Measurements from ENCODE around the gene AKR1C8. TPM values are rescaled to one million over a fixed set of nuclear protein-coding genes. Genes with fewer than 3 reads are reported as not detected.

The AKR1C8 gene
- polyA plus RNA-seq, 1 of the 3 experiments (the other 2 are of a cell fraction): not detected

DNA sequence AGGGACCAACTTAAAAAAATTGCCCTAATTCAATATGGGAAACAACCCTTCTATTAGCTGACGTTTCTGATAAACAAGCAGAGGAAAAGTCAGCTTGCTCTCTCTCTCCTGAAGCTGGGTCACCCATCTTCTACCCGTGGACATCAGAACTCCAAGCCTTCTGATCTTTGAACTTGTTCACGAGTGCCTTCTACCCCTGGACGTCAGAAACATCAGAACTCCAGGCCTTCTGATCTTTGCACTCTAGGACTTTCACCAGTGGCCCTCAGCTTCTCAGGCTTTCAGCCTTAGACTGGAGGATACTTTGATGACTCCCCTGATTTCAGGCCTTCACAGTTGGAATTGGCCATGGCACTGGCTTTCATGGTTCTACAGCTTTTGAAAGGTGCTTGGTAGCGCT lies 41.8 kb downstream of the AKR1C8 start:
- Histone ChIP-seq H4K20me1 (ENCODE audit: insufficient read depth) (no peaks in the 10 kb centered on the region), H3K9me3 (no peaks in the 10 kb centered on the region), H3K79me2 (ENCODE audit: insufficient read depth) (no peaks in the 10 kb centered on the region), H3K4me1 (ENCODE audit: control insufficient read depth in 1 of 2, insufficient read depth in 2 of 2, low read depth in 1 of 2, low read length in 1 of 2) (no peaks in the 10 kb centered on the region), H3K27ac (ENCODE audit: low read depth in 2 of 2, low read length in 1 of 2) (no peak overlapping the region), H3K4me2 (no peak overlapping the region), H3F3A (replicated peaks; ENCODE audit: insufficient read depth) (no peaks in the 10 kb centered on the region), H3K9me2 (no peaks in the 10 kb centered on the region), H3K36me3 (replicated peaks in 1 of 2; ENCODE audit: control insufficient read depth in 1 of 2, insufficient read depth in 2 of 2, low read length in 1 of 2) (no peaks in the 10 kb centered on the region), H3K27me3 (ENCODE audit: insufficient read depth) (no peaks in the 10 kb centered on the region), H2AFZ (ENCODE audit: low read depth) (no peak overlapping the region), H3K9ac (no peak overlapping the region), H3K4me3 (ENCODE audit: low read depth in 2 of 2, low read length in 1 of 2) (no peak overlapping the region)
- 15% methylated on average over 5 of the region's 5 CpGs for WGBS (ENCODE audit: low lambda C conversion rate)
- no peak for DNase-seq
- ChIA-PET CTCF (no interaction called here), POLR2A (no interaction called here)
- TF ChIP-seq YY1 (IDR thresholded peaks at IDR 0.05; ENCODE audit: low read depth) (no peak), ELF1 (IDR thresholded peaks at IDR 0.05) (no peak), CHD2 (IDR thresholded peaks at IDR 0.05; ENCODE audit: low read length, partially characterized antibody) (no peak), FOXJ3 (CRISPR knock-in tag; IDR thresholded peaks at IDR 0.05) (no peak), NRF1 (IDR thresholded peaks at IDR 0.05; ENCODE audit: low read depth, low read length) (no peak), SIN3A (IDR thresholded peaks at IDR 0.05; ENCODE audit: borderline replicate concordance, low read depth, low read length) (no peak), NFIC (IDR thresholded peaks at IDR 0.05; ENCODE audit: borderline replicate concordance) (no peak), TEAD4 (IDR thresholded peaks at IDR 0.05; ENCODE audit: borderline replicate concordance, insufficient read depth) (no peak), RXRA (IDR thresholded peaks at IDR 0.05; ENCODE audit: borderline replicate concordance, low read depth) (no peak), GATA2 (CRISPR knock-in tag; IDR thresholded peaks at IDR 0.05) (no peak), TAF1 (IDR thresholded peaks at IDR 0.05; ENCODE audit: borderline replicate concordance, low read depth, low read length) (no peak), EZH2phosphoT487 (IDR thresholded peaks at IDR 0.05; ENCODE audit: borderline replicate concordance, low read depth) (no peak), MEF2A (IDR thresholded peaks at IDR 0.05; ENCODE audit: borderline replicate concordance, low read depth) (no peak), SMC3 (IDR thresholded peaks at IDR 0.05; ENCODE audit: low read depth, low read length) (no peak), RAD21 (IDR thresholded peaks at IDR 0.05; ENCODE audit: low read length) (no peak), JUND (IDR thresholded peaks at IDR 0.05) (no peak), GABPA (IDR thresholded peaks at IDR 0.05; ENCODE audit: low read depth) (no peak)
- TF ChIP-seq, protein P1, sequence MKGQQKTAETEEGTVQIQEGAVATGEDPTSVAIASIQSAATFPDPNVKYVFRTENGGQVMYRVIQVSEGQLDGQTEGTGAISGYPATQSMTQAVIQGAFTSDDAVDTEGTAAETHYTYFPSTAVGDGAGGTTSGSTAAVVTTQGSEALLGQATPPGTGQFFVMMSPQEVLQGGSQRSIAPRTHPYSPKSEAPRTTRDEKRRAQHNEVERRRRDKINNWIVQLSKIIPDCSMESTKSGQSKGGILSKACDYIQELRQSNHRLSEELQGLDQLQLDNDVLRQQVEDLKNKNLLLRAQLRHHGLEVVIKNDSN (IDR thresholded peaks at IDR 0.05; ENCODE audit: borderline replicate concordance, low read depth): no peak
- TF ChIP-seq, protein P2, sequence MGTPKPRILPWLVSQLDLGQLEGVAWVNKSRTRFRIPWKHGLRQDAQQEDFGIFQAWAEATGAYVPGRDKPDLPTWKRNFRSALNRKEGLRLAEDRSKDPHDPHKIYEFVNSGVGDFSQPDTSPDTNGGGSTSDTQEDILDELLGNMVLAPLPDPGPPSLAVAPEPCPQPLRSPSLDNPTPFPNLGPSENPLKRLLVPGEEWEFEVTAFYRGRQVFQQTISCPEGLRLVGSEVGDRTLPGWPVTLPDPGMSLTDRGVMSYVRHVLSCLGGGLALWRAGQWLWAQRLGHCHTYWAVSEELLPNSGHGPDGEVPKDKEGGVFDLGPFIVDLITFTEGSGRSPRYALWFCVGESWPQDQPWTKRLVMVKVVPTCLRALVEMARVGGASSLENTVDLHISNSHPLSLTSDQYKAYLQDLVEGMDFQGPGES (IDR thresholded peaks at IDR 0.05; ENCODE audit: low read depth, low read length): no peak
- TF ChIP-seq, protein P3, sequence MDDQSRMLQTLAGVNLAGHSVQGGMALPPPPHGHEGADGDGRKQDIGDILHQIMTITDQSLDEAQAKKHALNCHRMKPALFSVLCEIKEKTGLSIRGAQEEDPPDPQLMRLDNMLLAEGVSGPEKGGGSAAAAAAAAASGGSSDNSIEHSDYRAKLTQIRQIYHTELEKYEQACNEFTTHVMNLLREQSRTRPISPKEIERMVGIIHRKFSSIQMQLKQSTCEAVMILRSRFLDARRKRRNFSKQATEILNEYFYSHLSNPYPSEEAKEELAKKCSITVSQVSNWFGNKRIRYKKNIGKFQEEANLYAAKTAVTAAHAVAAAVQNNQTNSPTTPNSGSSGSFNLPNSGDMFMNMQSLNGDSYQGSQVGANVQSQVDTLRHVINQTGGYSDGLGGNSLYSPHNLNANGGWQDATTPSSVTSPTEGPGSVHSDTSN (IDR thresholded peaks at IDR 0.05): no peak
